Activated CD4-positive, alpha-beta T cell treated with anti-CD3 and anti-CD28 coated beads, Interleukin-2, amount 10 ng/mL, durations not matched to agents 7 days and 5 days (primary cell): ENCODE measurements around the gene DOK3. TPM values are rescaled to one million over a fixed set of nuclear protein-coding genes. Genes with fewer than 3 reads are reported as not detected.

Source experiments
- CTCF ChIA-PET: fragments of 350-600 bp; sonication (Branson Sonifier 250); formaldehyde crosslinking; loops from one replicate; lab custom pipeline; 2021; ENCODE audit warnings: antibody characterized with exemption; lab: Charles Lee
- POLR2A ChIA-PET: fragments of 350-600 bp; sonication (Branson Sonifier 250); formaldehyde crosslinking; loops from one replicate; lab custom pipeline; 2021; ENCODE audit warnings: antibody characterized with exemption; lab: Charles Lee
- DNase-seq: peaks from one replicate; pipeline ENCODE4 v3.0.0-alpha.2; 2020
- H3K27ac Mint-ChIP-seq: one replicate; pipeline ENCODE4 v1.8.0; 2021; ENCODE audit warnings: mild to moderate bottlenecking, moderate library complexity, mixed read lengths
- H3K27me3 Mint-ChIP-seq: one replicate; pipeline ENCODE4 v1.8.0; 2021; ENCODE audit warnings: mixed read lengths
- H3K36me3 Mint-ChIP-seq: one replicate; pipeline ENCODE4 v1.8.0; 2021; ENCODE audit warnings: low read depth, mixed read lengths
- H3K4me1 Mint-ChIP-seq: one replicate; pipeline ENCODE4 v1.8.0; 2021; ENCODE audit warnings: mixed read lengths
- H3K4me3 Mint-ChIP-seq: one replicate; pipeline ENCODE4 v1.8.0; 2021; ENCODE audit warnings: mild to moderate bottlenecking, moderate library complexity, mixed read lengths
- H3K9me3 Mint-ChIP-seq: one replicate; pipeline ENCODE4 v1.8.0; 2021; ENCODE audit warnings: mixed read lengths
- total RNA-seq, 2 experiments: library from RNA; stranded (reverse); gene quantifications; one replicate each; pipeline ENCODE4 v1.2.3, GENCODE V29; 2021

Gene DOK3
- 1 to 10 TPM; 2.9 to 3.9 TPM for total RNA-seq

DNA sequence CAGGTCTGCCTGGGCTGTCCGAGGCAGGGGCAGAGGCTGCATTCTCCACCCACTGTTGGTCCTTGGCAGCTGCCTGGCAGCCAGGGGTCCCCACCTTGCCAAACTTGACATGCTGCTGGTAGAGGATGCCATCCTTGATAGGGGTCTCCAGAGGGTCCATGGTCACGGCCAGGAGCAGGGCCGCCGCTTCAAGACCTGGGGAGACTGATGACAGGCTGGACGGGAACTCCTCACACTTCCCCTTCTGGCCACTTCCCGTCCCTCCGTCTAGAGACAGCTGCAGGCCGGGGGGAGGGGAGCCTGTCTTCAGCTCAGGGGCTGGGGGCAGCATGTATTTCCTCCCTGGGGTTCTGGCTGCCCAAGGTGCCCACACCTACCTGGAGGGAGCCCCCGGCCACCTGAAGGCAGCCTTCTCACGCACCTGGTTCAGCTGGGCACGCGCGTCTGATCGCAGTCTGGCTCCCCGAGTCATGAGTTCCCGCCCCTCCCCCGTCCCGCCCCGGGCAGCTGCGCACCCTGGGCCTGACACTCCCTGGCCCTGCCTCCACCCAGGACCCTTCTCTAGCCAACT is at the start of gene DOK3:
Gene DOK3, minus strand, starts transcription at position 446 of the 571 bp plus-strand sequence. Its CDS starts 286 bp downstream, at position 160.
- DNase-seq = no peak

DNA sequence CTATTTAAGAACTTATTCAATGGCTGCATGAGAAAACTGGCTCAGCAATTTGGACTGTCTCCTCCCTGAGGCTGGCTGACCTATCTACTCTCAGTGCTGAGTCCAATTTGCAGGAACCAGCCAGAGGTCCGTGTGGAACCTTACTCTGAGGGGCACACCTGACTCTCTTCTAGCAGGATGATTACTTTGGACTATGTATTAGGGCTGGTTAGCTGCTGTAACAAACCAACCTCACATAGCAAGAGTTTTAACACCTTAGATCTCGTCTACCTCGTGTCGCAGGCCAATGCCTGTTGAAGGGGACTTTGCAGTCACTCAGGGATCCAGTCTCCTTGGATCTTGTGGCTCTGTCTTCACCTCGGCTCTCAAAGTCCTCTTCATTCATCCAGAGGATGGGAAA is 48.2 kb upstream of the DOK3 start:
- CTCF ChIA-PET = interaction anchor here (0.6 kb wide), 1 partner anchor 69 kb away, joined by 3 read pairs; no protein-coding TSS in a partner anchor

More for the DNA sequence above, at the start of gene DOK3:
- H3K4me1 Mint-ChIP-seq = peaks cover 6% of the 10 kb centered on the region
- no peak within 1 kb of the TSS for H3K27ac Mint-ChIP-seq
- no peaks in the 10 kb centered on the region for H3K9me3 Mint-ChIP-seq
- H3K36me3 Mint-ChIP-seq = peaks cover 18% of the 10 kb centered on the region
- H3K4me3 Mint-ChIP-seq = no peak within 1 kb of the TSS
- CTCF ChIA-PET = interaction anchor here (1.2 to 4.4 kb wide), 6 partner anchors 8 to 119 kb away, joined by 3 to 19 read pairs (median 4); partner anchors contain the start of gene PDLIM7
- H3K27me3 Mint-ChIP-seq = no peaks in the 10 kb centered on the region
- POLR2A ChIA-PET = interaction anchor here (0.7 to 1.0 kb wide), 2 partner anchors 12 to 17 kb away, joined by 4 to 7 read pairs; partner anchors contain the start of gene PDLIM7

GRCh38 chr5:177557041-177557647 is 47.5 kb upstream of the DOK3 start:
- H3K36me3 Mint-ChIP-seq = peaks cover 9% of the 10 kb centered on the region
- peak; percentile 45 for DNase-seq
- no peaks in the 10 kb centered on the region for H3K27me3 Mint-ChIP-seq
- ChIA-PET POLR2A (no interaction called here), CTCF (interaction anchor here (0.6 kb wide), 1 partner anchor 77 kb away, joined by 5 read pairs; no protein-coding TSS in a partner anchor)
- peak overlapping the region; percentile 82 for H3K27ac Mint-ChIP-seq
- peaks cover 41% of the 10 kb centered on the region for H3K4me1 Mint-ChIP-seq
- H3K9me3 Mint-ChIP-seq = no peaks in the 10 kb centered on the region
- no peak overlapping the region for H3K4me3 Mint-ChIP-seq

More for the DNA sequence above, 48.2 kb upstream of the DOK3 start:
- Mint-ChIP-seq H3K4me3 (no peak overlapping the region), H3K36me3 (peaks cover 6% of the 10 kb centered on the region), H3K9me3 (no peaks in the 10 kb centered on the region), H3K4me1 (peaks cover 34% of the 10 kb centered on the region), H3K27me3 (no peaks in the 10 kb centered on the region), H3K27ac (no peak overlapping the region)
- POLR2A ChIA-PET = no interaction called here
- DNase-seq = no peak

DNA sequence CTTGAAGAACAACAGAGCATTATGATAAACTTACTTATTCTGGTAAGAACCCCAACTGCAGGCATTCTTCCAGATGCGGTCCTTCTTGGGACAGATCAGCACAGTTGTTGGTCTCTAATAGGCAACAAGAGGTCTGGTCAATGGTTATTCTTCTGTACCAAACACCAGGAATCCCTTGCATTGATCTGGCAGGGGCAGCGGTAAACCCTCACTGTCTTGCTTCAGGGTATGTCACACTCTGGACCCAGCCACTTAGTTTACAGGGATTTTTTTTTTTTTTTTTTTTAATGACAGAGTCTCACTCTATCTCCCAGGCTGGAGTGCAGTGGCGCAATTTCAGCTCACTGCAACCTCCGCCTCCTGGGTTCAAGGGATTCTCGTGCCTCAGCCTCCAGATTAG is 46.0 kb upstream of the DOK3 start:
- no peak overlapping the region for H3K27ac Mint-ChIP-seq
- CTCF ChIA-PET = interaction anchor here (1.0 kb wide), 1 partner anchor 18 kb away, joined by 3 read pairs; no protein-coding TSS in a partner anchor

GRCh38 chr5:177555228-177555627 is 45.6 kb upstream of the DOK3 start:
- H3K4me3 Mint-ChIP-seq = peak overlapping the region; percentile 84
- POLR2A ChIA-PET = no interaction called here

More for the DNA sequence above, 46.0 kb upstream of the DOK3 start:
- DNase-seq = no peak
- H3K4me3 Mint-ChIP-seq = no peak overlapping the region
- peaks cover 47% of the 10 kb centered on the region for H3K4me1 Mint-ChIP-seq
- H3K27me3 Mint-ChIP-seq = no peaks in the 10 kb centered on the region
- POLR2A ChIA-PET = no interaction called here
- H3K36me3 Mint-ChIP-seq = peaks cover 19% of the 10 kb centered on the region
- H3K9me3 Mint-ChIP-seq = no peaks in the 10 kb centered on the region

DNA sequence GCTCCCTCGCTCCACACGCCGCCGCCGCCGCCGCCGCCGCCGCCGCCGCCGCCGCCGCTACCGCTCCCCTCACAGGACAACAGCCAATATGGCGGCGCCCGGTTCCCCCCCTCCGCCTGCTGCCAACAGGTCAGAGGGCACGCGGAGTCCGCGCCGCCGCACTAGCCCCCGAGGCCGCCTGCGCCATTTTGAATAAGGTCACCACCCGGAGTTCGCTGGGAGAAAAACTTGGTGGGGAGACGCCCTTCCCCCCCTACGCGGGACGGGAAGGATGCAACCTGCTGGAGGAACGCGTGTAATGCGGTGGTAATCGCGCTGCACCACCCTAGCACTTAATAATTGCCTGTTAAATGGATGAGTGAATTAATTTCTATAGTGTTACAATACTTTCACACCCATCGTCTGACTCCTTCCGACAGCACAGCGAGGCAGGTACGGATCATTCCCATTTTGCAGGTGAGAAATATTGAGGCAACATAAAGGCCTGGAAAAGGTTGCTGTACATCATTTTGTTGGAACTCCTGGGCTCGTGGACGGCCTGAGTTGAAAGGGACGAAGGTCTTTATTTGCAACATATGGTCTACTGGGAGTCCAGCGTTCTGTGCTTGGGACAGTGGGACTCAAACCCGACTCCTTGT is 45.0 kb upstream of the DOK3 start, which contains the start of gene FAM193B:
Gene FAM193B, minus strand, starts transcription at position 90 of the 638 bp plus-strand sequence. CDS start 105 bp downstream, outside the sequence.
- Mint-ChIP-seq H3K4me1 (peaks cover 50% of the 10 kb centered on the region), H3K36me3 (peaks cover 24% of the 10 kb centered on the region), H3K4me3 (peak within 1 kb of the TSS; percentile 84), H3K9me3 (no peaks in the 10 kb centered on the region), H3K27me3 (no peaks in the 10 kb centered on the region), H3K27ac (peak within 1 kb of the TSS; percentile 83)
- ChIA-PET POLR2A (no interaction called here), CTCF (no interaction called here)
- peak; percentile 96 for DNase-seq

More at GRCh38 chr5:177555228-177555627, 45.6 kb upstream of the DOK3 start:
- CTCF ChIA-PET = no interaction called here
- Mint-ChIP-seq H3K9me3 (no peaks in the 10 kb centered on the region), H3K4me1 (peaks cover 48% of the 10 kb centered on the region), H3K36me3 (peaks cover 22% of the 10 kb centered on the region), H3K27ac (no peak overlapping the region), H3K27me3 (no peaks in the 10 kb centered on the region)
- DNase-seq = no peak

DNA sequence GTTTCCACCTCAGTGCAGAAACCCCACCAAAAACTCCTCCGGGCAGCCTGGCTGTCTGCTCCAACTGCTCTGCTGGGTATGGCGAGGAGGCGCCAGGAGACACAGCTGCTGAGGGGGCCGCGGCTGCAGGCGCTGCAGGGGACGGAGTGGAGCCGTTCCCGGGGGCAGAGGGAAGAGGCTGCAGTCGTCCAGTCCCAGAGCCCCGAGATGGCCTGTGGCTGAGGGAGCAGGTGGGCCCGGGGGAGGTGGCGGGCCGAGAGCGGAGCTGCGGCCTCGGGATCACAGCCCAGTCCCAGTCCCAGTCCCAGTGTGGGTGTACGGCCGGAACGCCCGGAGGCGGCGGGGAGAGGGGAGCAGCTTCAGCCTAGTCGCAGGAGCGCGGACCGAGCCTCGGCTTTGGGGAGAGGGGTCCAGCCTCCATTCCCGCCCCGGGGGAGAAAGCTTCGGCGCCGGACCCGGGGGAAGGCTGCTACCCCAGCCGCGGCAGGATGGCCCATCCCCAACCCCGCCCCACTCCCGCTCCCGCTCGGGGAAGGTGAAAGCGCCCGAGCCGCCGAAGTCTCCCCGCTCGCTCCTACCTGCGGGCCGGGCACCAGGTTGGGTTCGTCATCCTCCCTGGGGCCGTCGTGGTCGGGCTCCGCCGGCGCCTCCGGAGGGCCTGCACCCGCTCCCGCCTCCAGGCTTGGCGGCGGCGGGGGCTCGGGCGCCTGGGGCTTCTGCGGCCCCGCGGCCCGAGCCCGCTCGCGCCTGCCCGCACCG is 44.2 kb upstream of the DOK3 start:
- Mint-ChIP-seq H3K27me3 (no peaks in the 10 kb centered on the region), H3K27ac (peak overlapping the region; percentile 13), H3K4me1 (peaks cover 50% of the 10 kb centered on the region), H3K9me3 (no peaks in the 10 kb centered on the region), H3K36me3 (peaks cover 24% of the 10 kb centered on the region), H3K4me3 (peak overlapping the region; percentile 75)
- POLR2A ChIA-PET = no interaction called here
- CTCF ChIA-PET = no interaction called here
- peak; percentile 31 for DNase-seq

DNA sequence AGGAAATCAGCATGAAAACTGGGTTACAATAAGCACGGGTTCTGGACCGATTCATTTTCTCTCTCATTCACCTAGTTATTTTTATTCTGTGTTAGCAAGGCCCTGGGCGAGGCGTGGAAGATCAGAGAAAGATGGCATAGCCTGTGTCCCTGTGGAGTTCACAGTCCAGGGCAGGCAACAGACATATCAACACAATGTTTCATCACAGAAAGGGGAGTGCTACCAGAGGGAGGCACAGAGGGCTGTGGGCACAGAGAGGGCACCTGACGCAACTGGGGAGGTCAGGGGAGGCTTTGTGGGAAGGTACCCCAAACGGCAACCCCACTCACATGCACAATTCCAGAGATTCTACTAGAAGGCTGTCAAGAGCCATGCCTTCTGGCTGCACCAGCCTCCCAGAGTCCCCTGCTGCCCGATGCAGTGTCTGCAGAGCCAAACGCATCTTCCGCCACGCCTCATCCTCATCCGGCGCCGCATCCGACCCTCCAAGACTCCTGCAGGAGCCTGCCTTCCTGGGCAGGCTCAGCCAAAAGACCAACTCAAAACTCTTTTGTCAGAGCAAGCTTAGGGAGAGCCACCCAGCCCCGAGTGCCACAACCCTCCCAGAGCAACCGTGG is 43.3 kb upstream of the DOK3 start:
- Mint-ChIP-seq H3K36me3 (peaks cover 25% of the 10 kb centered on the region), H3K4me1 (peaks cover 48% of the 10 kb centered on the region), H3K9me3 (no peaks in the 10 kb centered on the region), H3K27me3 (no peaks in the 10 kb centered on the region), H3K4me3 (peak overlapping the region; percentile 75), H3K27ac (peak overlapping the region; percentile 67)
- DNase-seq = no peak
- CTCF ChIA-PET = no interaction called here
- POLR2A ChIA-PET = no interaction called here

- CTCF ChIA-PET = interaction anchor here (0.6 to 1.3 kb wide), 2 partner anchors 12 to 26 kb away, joined by 3 read pairs; no protein-coding TSS in a partner anchor
- Mint-ChIP-seq H3K36me3 (peaks cover 25% of the 10 kb centered on the region), H3K9me3 (no peaks in the 10 kb centered on the region), H3K27me3 (no peaks in the 10 kb centered on the region), H3K4me3 (no peak overlapping the region), H3K4me1 (peaks cover 30% of the 10 kb centered on the region), H3K27ac (no peak overlapping the region)
- POLR2A ChIA-PET = no interaction called here
- no peak for DNase-seq
These were observed 40.5 kb upstream of the DOK3 start for GRCh38 chr5:177550122-177550521.

- DNase-seq = no peak
- peaks cover 27% of the 10 kb centered on the region for H3K36me3 Mint-ChIP-seq
- peaks cover 22% of the 10 kb centered on the region for H3K4me1 Mint-ChIP-seq
- H3K27ac Mint-ChIP-seq = no peak overlapping the region
- H3K4me3 Mint-ChIP-seq = no peak overlapping the region
- POLR2A ChIA-PET = no interaction called here
- no peaks in the 10 kb centered on the region for H3K27me3 Mint-ChIP-seq
- CTCF ChIA-PET = interaction anchor here (0.9 to 1.4 kb wide), 4 partner anchors 13 to 40 kb away, joined by 3 read pairs; no protein-coding TSS in a partner anchor
- H3K9me3 Mint-ChIP-seq = no peaks in the 10 kb centered on the region
These were observed 38.9 kb upstream of the DOK3 start for GRCh38 chr5:177548495-177548894.

DNA sequence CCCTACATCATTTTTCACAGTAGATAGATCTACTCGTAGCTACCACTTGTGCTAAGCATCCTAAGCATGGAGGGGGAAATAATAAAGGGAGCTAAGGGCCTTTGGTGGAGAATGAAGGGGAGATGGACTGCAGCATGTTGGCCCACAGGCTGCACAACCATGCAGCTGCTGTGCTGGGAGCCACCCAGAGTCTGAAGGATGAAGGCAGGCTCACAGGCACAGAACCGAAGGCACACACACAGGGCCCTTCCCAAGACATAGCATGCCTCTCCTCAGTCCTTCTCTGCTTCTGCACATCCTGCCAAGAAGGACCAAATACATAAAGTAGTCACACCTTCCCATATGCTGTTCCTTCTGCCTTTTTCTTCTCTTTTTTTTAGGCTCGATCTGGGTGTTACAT is 38.1 kb upstream of the DOK3 start:
- Mint-ChIP-seq H3K9me3 (no peaks in the 10 kb centered on the region), H3K27ac (no peak overlapping the region), H3K27me3 (no peaks in the 10 kb centered on the region), H3K4me1 (peaks cover 15% of the 10 kb centered on the region), H3K4me3 (no peak overlapping the region), H3K36me3 (peaks cover 22% of the 10 kb centered on the region)
- POLR2A ChIA-PET = no interaction called here
- CTCF ChIA-PET = interaction anchor here (0.9 to 1.4 kb wide), 3 partner anchors 14 to 39 kb away, joined by 3 read pairs; no protein-coding TSS in a partner anchor
- no peak for DNase-seq
